GM19043 (cell line): ENCODE measurements around the gene SPATA6.

ENCODE experiments used
- ATAC-seq: cut with Tn5 transposase; IDR thresholded peaks from one replicate; pipeline ENCODE4 v1.9.1; 2021; ENCODE audit warnings: low read depth; ENCODE audit not compliant: unreplicated experiment

The SPATA6 gene

GRCh38 chr1:48261881-48262400 is 210.1 kb downstream of the SPATA6 start:
- ATAC-seq = no peak

DNA sequence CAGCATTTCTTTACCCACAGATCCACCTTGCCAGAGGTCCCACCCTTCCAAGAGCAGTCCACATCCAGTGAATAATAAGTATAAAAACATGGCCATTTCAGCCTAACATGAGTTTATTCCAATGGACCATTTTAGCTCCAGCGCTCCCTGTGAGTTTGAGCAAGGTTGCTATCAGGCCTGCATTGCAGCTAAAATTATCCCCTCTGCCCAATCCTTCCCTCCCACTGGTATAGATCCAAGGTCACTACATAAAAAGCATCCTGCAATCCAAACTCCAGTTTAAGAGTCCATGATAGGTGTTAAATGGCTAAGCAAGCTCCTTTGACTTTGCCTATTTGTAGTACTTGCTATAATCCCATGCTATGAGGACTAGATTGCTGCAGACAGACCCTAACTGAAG is 213.9 kb downstream of the SPATA6 start:
- ATAC-seq = no peak

GRCh38 chr1:48254254-48254653 is 217.8 kb downstream of the SPATA6 start:
- no peak for ATAC-seq

DNA sequence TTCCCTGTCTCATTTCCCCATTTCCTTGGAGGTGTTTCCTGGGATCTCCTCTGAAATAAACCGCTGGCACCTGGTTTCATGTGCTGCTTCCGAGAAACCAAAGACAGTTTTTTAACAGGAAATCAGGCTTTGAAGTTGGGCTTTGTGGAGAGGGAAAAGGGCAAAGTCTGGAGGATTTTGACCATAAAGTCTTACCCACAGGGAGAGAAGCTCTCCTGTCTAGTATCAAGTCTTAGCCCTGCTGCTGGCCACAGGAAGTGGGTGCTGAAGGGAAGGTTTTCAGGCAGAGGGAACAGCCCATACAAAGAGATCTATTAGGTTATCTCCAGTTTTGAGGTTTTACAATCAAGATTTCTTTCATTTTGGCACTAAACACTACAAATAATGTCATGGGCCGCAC is 220.2 kb downstream of the SPATA6 start:
- no peak for ATAC-seq

GRCh38 chr1:48251323-48251722 is 220.7 kb downstream of the SPATA6 start:
- ATAC-seq = no peak

- ATAC-seq = no peak
Observed at GRCh38 chr1:48250572-48250971, 221.4 kb downstream of the SPATA6 start.

DNA sequence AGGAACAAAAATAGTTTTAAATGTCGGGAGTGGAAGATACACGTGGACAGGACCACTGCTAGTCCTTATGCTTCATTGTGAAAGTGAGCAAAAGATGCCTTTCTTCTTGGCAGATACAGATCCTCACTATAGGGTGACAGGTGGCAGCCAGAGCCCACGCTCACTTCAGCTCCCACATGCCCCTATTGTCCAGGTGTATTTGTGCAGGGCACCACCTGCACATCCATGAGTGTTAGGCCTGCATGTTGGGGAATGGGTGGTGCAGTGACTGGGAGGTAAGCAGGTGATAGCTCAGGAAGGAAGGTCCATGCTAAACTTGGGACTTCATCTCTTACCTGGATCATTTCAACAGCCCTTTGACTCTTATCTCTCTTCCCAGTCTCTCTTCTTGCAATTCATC is 222.1 kb downstream of the SPATA6 start:
- ATAC-seq = no peak

DNA sequence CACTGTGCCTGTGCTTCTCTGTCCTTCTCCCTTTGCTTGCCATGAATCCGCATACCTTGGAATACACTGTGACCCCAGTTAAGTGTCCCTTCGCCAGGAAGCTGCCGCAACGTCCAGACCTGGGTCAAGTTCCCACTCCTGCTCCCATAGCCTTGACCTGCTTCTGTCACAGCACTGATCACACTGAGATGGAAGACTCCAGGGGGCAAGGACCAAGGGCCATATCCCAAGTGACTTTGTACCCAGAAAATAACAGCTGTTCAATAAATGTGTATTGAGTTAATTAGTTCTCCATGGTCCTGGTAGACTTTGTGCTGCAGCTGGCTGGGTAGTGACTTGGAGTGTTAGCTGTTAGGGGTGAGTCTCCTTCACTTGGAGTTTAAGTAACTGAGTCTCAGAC is 223.6 kb downstream of the SPATA6 start:
- ATAC-seq = no peak

- no peak for ATAC-seq
Observed at GRCh38 chr1:48246727-48247126, 225.3 kb downstream of the SPATA6 start.
